A549 (cell line): ENCODE measurements around the gene DNAH17.

Source experiments
- FOSB ChIP-seq: fragments of 250-450 bp; sonication (Bioruptor Pico); IDR thresholded peaks from 2 replicates; pipeline ENCODE4 v1.5.0; 2020; ENCODE audit warnings: mild to moderate bottlenecking, moderate library complexity
- GATA3 ChIP-seq: IDR thresholded peaks from 2 replicates; pipeline ENCODE4 v1.6.1; 2012; ENCODE audit warnings: borderline replicate concordance
- RAD21 ChIP-seq, 2 experiments: fragments of >200 bp in 1 of 2; sonication (Bioruptor Twin) in 1 of 2; formaldehyde crosslinking in 1 of 2; IDR thresholded peaks in 1 of 2; conservative IDR thresholded peaks in 1 of 2; 2 replicates in 1 of 2; 3 replicates in 1 of 2; pipeline ENCODE4 v1.6.1; 2012 to 2018; ENCODE audit warnings: inconsistent platforms in 1 of 2
- RCOR1 ChIP-seq: fragments of 150-350 bp; IDR thresholded peaks from 2 replicates; pipeline ENCODE4 v1.6.1; 2014; ENCODE audit warnings: antibody characterized with exemption, low read length, low read depth
- SMC3 ChIP-seq: fragments of >200 bp; sonication (Bioruptor Twin); formaldehyde crosslinking; IDR thresholded peaks from 3 replicates; pipeline ENCODE4 v1.6.1; 2018; ENCODE audit warnings: inconsistent platforms
- TF ChIP-seq, protein P1 (sequence below): IDR thresholded peaks from 2 replicates; pipeline ENCODE4 v1.6.1; 2012
- TF ChIP-seq, protein P2 (sequence below): fragments of 250-450 bp; sonication (Bioruptor Pico); IDR thresholded peaks from 2 replicates; pipeline ENCODE4 v1.5.0; 2021; ENCODE audit warnings: mild to moderate bottlenecking, moderate library complexity, borderline replicate concordance
- TF ChIP-seq, protein P3 (sequence below): fragments of 450-650 bp; IDR thresholded peaks from 2 replicates; pipeline ENCODE4 v1.6.1; 2014; ENCODE audit warnings: antibody characterized with exemption
- TF ChIP-seq, protein P4 (sequence below): fragments of >200 bp; sonication (Bioruptor Twin); formaldehyde crosslinking; IDR thresholded peaks from 3 replicates; pipeline ENCODE4 v1.5.1; 2016

DNA sequence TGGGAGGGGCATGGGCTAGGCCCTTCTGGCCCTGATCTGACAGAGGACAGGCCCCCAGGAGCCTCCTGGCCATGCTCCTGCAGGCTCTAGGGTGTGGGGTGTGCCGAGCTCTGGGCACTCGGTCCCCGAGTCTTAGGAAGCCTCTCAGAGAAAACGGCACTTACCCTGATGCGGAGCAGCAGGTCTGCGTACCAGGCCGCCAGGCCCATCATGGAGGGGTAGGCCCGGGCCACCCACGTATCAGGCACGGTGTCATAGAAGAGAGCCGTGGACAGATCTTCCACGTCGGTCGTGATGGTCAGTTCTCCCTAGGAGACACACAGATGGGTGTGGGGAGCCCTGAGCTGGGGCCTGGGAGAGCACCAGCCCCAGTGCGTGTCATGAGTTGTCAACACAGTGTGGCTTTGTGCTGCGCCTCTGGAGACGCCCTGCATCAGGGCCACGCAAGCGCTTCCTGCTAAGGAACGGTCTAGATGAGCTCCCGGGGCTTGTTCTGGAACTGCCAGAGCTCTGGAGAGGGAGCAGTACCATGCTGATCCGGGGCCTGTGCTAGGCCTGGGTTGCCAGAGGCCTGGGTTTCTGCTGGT lies 150.8 kb downstream of the DNAH17 start:
- no peak for TF ChIP-seq RAD21 (conservative IDR thresholded peaks at IDR 0.05 in 1 of 2, IDR thresholded peaks at IDR 0.05 in 1 of 2)
- TF ChIP-seq, protein P1, sequence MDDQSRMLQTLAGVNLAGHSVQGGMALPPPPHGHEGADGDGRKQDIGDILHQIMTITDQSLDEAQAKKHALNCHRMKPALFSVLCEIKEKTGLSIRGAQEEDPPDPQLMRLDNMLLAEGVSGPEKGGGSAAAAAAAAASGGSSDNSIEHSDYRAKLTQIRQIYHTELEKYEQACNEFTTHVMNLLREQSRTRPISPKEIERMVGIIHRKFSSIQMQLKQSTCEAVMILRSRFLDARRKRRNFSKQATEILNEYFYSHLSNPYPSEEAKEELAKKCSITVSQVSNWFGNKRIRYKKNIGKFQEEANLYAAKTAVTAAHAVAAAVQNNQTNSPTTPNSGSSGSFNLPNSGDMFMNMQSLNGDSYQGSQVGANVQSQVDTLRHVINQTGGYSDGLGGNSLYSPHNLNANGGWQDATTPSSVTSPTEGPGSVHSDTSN: no peak
- TF ChIP-seq, protein P2, sequence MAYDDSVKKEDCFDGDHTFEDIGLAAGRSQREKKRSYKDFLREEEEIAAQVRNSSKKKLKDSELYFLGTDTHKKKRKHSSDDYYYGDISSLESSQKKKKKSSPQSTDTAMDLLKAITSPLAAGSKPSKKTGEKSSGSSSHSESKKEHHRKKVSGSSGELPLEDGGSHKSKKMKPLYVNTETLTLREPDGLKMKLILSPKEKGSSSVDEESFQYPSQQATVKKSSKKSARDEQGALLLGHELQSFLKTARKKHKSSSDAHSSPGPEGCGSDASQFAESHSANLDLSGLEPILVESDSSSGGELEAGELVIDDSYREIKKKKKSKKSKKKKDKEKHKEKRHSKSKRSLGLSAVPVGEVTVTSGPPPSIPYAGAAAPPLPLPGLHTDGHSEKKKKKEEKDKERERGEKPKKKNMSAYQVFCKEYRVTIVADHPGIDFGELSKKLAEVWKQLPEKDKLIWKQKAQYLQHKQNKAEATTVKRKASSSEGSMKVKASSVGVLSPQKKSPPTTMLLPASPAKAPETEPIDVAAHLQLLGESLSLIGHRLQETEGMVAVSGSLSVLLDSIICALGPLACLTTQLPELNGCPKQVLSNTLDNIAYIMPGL (CRISPR knock-in tag): no peak
- TF ChIP-seq, protein P3, sequence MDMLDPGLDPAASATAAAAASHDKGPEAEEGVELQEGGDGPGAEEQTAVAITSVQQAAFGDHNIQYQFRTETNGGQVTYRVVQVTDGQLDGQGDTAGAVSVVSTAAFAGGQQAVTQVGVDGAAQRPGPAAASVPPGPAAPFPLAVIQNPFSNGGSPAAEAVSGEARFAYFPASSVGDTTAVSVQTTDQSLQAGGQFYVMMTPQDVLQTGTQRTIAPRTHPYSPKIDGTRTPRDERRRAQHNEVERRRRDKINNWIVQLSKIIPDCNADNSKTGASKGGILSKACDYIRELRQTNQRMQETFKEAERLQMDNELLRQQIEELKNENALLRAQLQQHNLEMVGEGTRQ: no peak
- TF ChIP-seq SMC3: no peak
- no peak for TF ChIP-seq FOSB (CRISPR knock-in tag)
- no peak for TF ChIP-seq RCOR1
- TF ChIP-seq, protein P4, sequence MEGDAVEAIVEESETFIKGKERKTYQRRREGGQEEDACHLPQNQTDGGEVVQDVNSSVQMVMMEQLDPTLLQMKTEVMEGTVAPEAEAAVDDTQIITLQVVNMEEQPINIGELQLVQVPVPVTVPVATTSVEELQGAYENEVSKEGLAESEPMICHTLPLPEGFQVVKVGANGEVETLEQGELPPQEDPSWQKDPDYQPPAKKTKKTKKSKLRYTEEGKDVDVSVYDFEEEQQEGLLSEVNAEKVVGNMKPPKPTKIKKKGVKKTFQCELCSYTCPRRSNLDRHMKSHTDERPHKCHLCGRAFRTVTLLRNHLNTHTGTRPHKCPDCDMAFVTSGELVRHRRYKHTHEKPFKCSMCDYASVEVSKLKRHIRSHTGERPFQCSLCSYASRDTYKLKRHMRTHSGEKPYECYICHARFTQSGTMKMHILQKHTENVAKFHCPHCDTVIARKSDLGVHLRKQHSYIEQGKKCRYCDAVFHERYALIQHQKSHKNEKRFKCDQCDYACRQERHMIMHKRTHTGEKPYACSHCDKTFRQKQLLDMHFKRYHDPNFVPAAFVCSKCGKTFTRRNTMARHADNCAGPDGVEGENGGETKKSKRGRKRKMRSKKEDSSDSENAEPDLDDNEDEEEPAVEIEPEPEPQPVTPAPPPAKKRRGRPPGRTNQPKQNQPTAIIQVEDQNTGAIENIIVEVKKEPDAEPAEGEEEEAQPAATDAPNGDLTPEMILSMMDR: no peak
- no peak for TF ChIP-seq GATA3
